ENCODE measurements around the gene WNT9A. TPM values are rescaled to one million over a fixed set of nuclear protein-coding genes. Genes with fewer than 3 reads are reported as not detected.

The WNT9A gene
- total RNA-seq, 1 experiment from 2014 or later = 22.2 TPM

DNA sequence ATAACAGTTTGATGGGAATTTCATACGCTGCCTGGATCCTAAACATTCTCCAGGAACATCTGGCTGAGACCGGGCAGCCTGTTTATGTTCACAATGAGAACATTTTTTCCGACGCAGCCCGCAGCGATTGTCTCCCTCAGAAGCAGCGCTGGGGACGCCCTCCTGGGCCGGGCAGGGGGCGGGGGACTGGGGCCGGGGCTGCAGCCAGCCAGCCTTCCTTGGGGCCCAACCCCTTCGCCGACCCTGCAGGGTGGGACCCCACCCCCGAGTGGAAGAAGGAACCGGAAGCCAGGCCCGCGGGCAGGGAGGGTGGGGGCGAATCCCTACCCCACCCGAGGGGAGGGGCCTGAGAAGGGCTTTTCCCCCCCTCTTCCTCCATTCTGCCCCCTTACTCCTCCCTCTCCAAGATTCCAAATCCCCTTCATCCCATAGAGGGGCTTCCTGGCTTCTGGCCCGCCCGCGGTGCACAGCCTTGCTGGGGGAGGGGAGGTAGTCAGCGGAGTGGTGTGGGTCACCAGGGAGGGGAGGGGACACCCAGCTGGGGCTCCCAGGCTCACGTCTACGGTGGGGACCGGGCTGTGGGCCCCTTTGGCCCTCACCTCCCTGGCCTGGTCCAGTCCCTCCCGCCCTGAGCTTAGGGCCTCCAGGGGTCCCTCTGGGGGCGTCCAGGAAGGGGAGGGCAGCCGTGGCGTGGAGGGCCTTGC is 60.6 kb downstream of the WNT9A start:
- CTCF ChIA-PET = no interaction called here
- Histone ChIP-seq H3K4me1 (ENCODE audit: insufficient read depth, low read length) (peaks cover 16% of the 10 kb centered on the region), H3K9me2 (replicated peaks; ENCODE audit: low read length) (no peaks in the 10 kb centered on the region), H3K36me3 (ENCODE audit: low read depth, low read length) (no peaks in the 10 kb centered on the region), H4K20me1 (ENCODE audit: low read length) (no peaks in the 10 kb centered on the region), H3K79me2 (ENCODE audit: low read length) (no peaks in the 10 kb centered on the region), H3K27ac (ENCODE audit: low read length) (no peak overlapping the region), H3K4me3 (ENCODE audit: low read length) (no peak overlapping the region), H2AFZ (ENCODE audit: low read length) (peak overlapping the region; percentile 45; the same call in 1 of the 2 replicates), H3K4me2 (ENCODE audit: low read length) (peak overlapping the region; percentile 26; the same call in 1 of the 2 replicates), H3K9me3 (ENCODE audit: low read length) (no peaks in the 10 kb centered on the region), H3F3A (ENCODE audit: low read length, unreplicated experiment) (no peaks in the 10 kb centered on the region), H3K27me3 (ENCODE audit: low read length) (no peaks in the 10 kb centered on the region), H3K9ac (ENCODE audit: low read length) (no peak overlapping the region)
- no TSS peak for BruUV-seq (replicated peaks)
- DNase-seq (no peak), ATAC-seq (no peak)
- POLR2A ChIA-PET (ENCODE audit: unreplicated experiment) = no interaction called here
- intact Hi-C loops (cut with micrococcal nuclease) = loop anchor here (5.0 kb wide), 1 partner anchor 80 kb away; no protein-coding TSS in a partner anchor
- no peak for TF ChIP-seq EZH2phosphoT487 (IDR thresholded peaks at IDR 0.05; ENCODE audit: borderline replicate concordance, low read length)
- no peak for TF ChIP-seq CTCF (conservative IDR thresholded peaks at IDR 0.05; ENCODE audit: low read depth, low read length)
- TF ChIP-seq EZH2 (IDR thresholded peaks at IDR 0.05; ENCODE audit: low read length, unreplicated experiment) = no peak

GRCh38 chr1:227886503-227886961 is 61.2 kb downstream of the WNT9A start:
- Histone ChIP-seq H4K20me1 (ENCODE audit: low read length) (no peaks in the 10 kb centered on the region), H3K27ac (ENCODE audit: low read length) (no peak overlapping the region), H3K4me2 (ENCODE audit: low read length) (peak overlapping the region; percentile 26; the same call in 1 of the 2 replicates), H3K9me2 (replicated peaks; ENCODE audit: low read length) (no peaks in the 10 kb centered on the region), H3K79me2 (ENCODE audit: low read length) (no peaks in the 10 kb centered on the region), H3K9me3 (ENCODE audit: low read length) (no peaks in the 10 kb centered on the region), H3F3A (ENCODE audit: low read length, unreplicated experiment) (no peaks in the 10 kb centered on the region), H3K4me1 (ENCODE audit: insufficient read depth, low read length) (peaks cover 16% of the 10 kb centered on the region), H2AFZ (ENCODE audit: low read length) (peak overlapping the region; percentile 45; the same call in 1 of the 2 replicates), H3K4me3 (ENCODE audit: low read length) (no peak overlapping the region), H3K9ac (ENCODE audit: low read length) (no peak overlapping the region), H3K36me3 (ENCODE audit: low read depth, low read length) (no peaks in the 10 kb centered on the region), H3K27me3 (ENCODE audit: low read length) (no peaks in the 10 kb centered on the region)
- no peak for TF ChIP-seq CTCF (conservative IDR thresholded peaks at IDR 0.05; ENCODE audit: low read depth, low read length)
- ChIA-PET CTCF (no interaction called here), POLR2A (ENCODE audit: unreplicated experiment) (no interaction called here)
- intact Hi-C loops (cut with micrococcal nuclease) = loop anchor here (5.0 kb wide), 1 partner anchor 79 kb away; no protein-coding TSS in a partner anchor
- DNase-seq (no peak), ATAC-seq (no peak)
- no TSS peak for BruUV-seq (replicated peaks)

Data from PC-3 (cell line).